KMS-11 (cell line): ENCODE measurements around the gene ENTPD2.

Source experiments
- H2AFZ ChIP-seq: fragments of 200-600 bp; sonication (generic); 2 replicates; pipeline ENCODE4 v1.6.1; 2016; ENCODE audit warnings: antibody characterized with exemption, mixed run types, low read depth
- H3K27ac ChIP-seq: fragments of 200-600 bp; sonication (generic); 2 replicates; pipeline ENCODE4 v1.6.1; 2016; ENCODE audit warnings: mild to moderate bottlenecking, mixed run types
- H3K27me3 ChIP-seq: fragments of 200-600 bp; sonication (generic); 2 replicates; pipeline ENCODE4 v1.6.1; 2017; ENCODE audit warnings: mild to moderate bottlenecking, low read depth, mixed run types, moderate library complexity; ENCODE audit not compliant: insufficient read depth
- H3K36me3 ChIP-seq: fragments of 200-600 bp; sonication (generic); 2 replicates; pipeline ENCODE4 v1.6.1; 2017; ENCODE audit warnings: mild to moderate bottlenecking, mixed run types; ENCODE audit not compliant: insufficient read depth
- H3K4me1 ChIP-seq: fragments of 200-600 bp; sonication (generic); 2 replicates; pipeline ENCODE4 v1.6.1; 2016; ENCODE audit warnings: mild to moderate bottlenecking, low read depth, mixed run types; ENCODE audit not compliant: poor library complexity, severe bottlenecking
- H3K4me2 ChIP-seq: fragments of 200-600 bp; sonication (generic); 2 replicates; pipeline ENCODE4 v1.7.0; 2016; ENCODE audit warnings: mild to moderate bottlenecking, mixed run types
- H3K4me3 ChIP-seq: fragments of 200-600 bp; sonication (generic); IDR thresholded peaks from 2 replicates; pipeline ENCODE4 v1.6.1; 2017; ENCODE audit warnings: low read depth, low read length, mixed read lengths; ENCODE audit not compliant: insufficient read depth
- H3K79me2 ChIP-seq: fragments of 200-600 bp; sonication (generic); 2 replicates; pipeline ENCODE4 v1.6.1; 2016; ENCODE audit warnings: low read depth, mixed run types; ENCODE audit not compliant: insufficient read depth
- H3K9ac ChIP-seq: fragments of 200-600 bp; sonication (generic); 2 replicates; pipeline ENCODE4 v1.6.1; 2016; ENCODE audit warnings: mild to moderate bottlenecking, mixed run types
- H4K20me1 ChIP-seq: fragments of 200-600 bp; sonication (generic); 2 replicates; pipeline ENCODE4 v1.6.1; 2016; ENCODE audit warnings: mild to moderate bottlenecking, mixed run types; ENCODE audit not compliant: insufficient read depth
- CTCF ChIP-seq: fragments of 200-600 bp; sonication (generic); conservative IDR thresholded peaks from 2 replicates; pipeline ENCODE4 v1.6.1; 2017; ENCODE audit warnings: low read depth, mild to moderate bottlenecking, antibody characterized with exemption, low read length, moderate library complexity, mixed read lengths

Gene ENTPD2

DNA sequence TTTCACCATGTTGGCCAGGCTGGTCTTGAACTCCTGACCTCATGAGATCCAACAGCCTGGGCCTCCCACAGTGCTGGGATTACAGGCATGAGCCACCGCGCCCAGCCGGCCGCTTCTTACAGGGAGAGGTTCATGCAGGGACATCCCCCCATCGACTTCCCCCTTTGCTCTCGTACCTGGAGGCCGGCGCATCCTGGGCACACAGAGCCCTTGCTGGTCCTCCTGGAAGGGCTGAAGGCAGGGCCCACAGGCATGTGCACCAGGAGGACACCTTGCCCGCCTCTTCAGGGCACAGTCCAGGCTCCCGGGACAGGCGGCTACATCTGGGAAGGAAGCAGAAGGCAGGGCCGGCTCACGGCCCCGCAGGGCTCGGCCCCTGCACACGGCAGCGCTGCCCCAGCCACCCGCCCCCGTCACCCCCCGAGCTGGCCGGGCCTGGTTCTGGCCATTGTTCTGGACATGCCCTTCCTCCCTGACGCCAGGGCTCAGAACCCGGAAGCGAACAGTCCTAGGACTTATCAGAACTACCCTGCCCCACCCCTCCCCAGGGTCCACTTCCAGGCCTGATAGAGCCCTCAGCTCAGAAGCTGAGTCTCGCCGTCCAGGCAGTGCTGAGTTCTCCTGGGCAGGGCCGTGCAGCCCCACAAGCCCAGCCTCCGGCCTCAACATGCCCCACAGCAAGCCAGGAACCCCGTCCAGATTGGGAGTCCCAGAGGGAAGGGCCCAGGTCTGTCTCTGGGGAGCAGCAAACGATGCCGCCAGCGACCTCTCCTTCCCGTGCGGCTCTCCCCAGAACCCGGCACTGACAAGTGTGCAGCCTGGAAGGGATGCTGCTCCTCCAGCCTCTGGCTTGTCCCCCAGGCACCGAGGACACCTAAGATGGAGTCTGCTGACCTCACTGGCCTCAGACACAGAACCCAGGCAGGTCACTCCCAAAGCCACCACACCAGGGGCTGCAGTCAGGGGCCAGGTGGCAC lies 10.8 kb downstream of the ENTPD2 start:
- no peak overlapping the region for H3K9ac ChIP-seq
- H3K27me3 ChIP-seq = peaks cover 90% of the 10 kb centered on the region
- H3K4me2 ChIP-seq = no peak overlapping the region
- no peaks in the 10 kb centered on the region for H3K79me2 ChIP-seq
- no peak overlapping the region for H3K4me3 ChIP-seq
- no peaks in the 10 kb centered on the region for H3K36me3 ChIP-seq
- H3K27ac ChIP-seq = no peak overlapping the region
- no peak for TF ChIP-seq CTCF
- H4K20me1 ChIP-seq = no peaks in the 10 kb centered on the region
- H3K4me1 ChIP-seq = no peaks in the 10 kb centered on the region
- no peak overlapping the region for H2AFZ ChIP-seq

DNA sequence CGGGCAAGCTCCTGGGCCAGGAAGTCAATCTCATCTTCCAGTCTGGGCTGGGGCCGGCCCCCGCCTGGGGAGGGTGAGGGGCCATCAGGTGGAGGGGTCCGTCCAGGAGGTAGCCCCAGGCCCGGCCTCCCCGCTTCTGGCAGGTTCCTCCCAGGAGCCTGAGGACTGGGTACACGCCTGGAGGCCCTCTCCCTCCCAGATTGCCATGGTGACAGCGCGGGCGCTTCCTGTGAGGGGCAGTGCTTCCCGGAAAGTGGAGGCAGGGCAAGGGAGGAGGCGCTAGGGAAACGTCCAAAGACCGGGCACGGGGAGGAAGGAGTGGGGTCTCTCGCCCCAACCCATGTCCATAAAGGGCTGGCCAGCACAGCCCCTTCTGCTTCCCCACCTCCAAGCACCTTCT lies 12.7 kb downstream of the ENTPD2 start:
- H3K36me3 ChIP-seq = no peaks in the 10 kb centered on the region
- H4K20me1 ChIP-seq = no peaks in the 10 kb centered on the region
- no peak for TF ChIP-seq CTCF
- no peaks in the 10 kb centered on the region for H3K4me1 ChIP-seq
- H3K4me2 ChIP-seq = no peak overlapping the region
- H3K79me2 ChIP-seq = no peaks in the 10 kb centered on the region
- no peak overlapping the region for H2AFZ ChIP-seq
- no peak overlapping the region for H3K9ac ChIP-seq
- no peak overlapping the region for H3K4me3 ChIP-seq
- H3K27me3 ChIP-seq = peaks cover 89% of the 10 kb centered on the region
- H3K27ac ChIP-seq = no peak overlapping the region

- Histone ChIP-seq H3K27ac (no peak overlapping the region), H2AFZ (no peak overlapping the region), H4K20me1 (no peaks in the 10 kb centered on the region), H3K9ac (no peak overlapping the region), H3K36me3 (no peaks in the 10 kb centered on the region), H3K4me3 (no peak overlapping the region), H3K27me3 (peaks cover 87% of the 10 kb centered on the region), H3K4me2 (no peak overlapping the region), H3K79me2 (no peaks in the 10 kb centered on the region), H3K4me1 (no peaks in the 10 kb centered on the region)
- no peak for TF ChIP-seq CTCF
Observed at GRCh38 chr9:137040568-137040967, 13.3 kb downstream of the ENTPD2 start.

DNA sequence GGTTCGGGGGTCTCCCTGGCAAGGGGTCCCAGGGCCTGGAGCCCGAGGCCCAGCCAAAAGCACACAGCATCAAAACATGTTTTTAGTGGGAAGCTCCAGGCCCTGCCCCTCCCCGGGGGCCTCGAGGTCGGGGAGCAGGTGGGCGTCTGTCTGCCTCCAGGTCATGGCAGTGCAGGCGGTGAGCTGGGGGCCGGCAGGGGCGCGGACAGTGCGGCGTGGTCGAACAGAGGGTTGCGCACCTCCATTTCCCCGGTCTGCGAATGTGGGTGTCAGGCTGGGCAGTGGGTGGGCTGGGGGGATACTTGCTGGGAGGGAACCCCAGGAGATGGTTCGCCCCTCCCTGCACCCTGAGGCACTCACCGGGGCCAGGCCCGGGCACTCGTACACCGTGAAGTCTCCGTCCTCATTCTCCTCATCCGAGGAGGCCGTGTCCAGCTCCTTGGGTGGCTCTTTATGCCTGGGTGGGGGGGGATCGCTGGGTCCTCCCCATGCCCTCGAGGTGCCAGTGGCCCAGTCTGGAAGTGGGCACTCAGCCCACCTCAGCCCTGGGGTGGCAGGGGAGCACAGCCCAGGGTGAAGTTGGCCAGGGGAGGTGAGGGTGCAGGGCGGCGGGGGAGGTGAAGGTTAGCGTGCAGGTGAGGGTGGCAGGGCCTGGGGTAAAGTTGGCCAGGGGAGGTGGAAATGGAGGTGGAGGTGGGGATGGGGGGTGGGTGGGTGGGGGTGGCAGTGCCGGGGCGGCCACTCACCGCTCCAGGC lies 14.1 kb downstream of the ENTPD2 start:
- no peak overlapping the region for H3K9ac ChIP-seq
- no peak for TF ChIP-seq CTCF
- H3K27ac ChIP-seq = no peak overlapping the region
- no peak overlapping the region for H2AFZ ChIP-seq
- no peaks in the 10 kb centered on the region for H3K36me3 ChIP-seq
- H3K4me3 ChIP-seq = no peak overlapping the region
- peaks cover 80% of the 10 kb centered on the region for H3K27me3 ChIP-seq
- H3K79me2 ChIP-seq = no peaks in the 10 kb centered on the region
- no peak overlapping the region for H3K4me2 ChIP-seq
- no peaks in the 10 kb centered on the region for H4K20me1 ChIP-seq
- peaks cover 7% of the 10 kb centered on the region for H3K4me1 ChIP-seq
